Measurements from ENCODE around the gene SLC39A10.

The SLC39A10 gene

DNA sequence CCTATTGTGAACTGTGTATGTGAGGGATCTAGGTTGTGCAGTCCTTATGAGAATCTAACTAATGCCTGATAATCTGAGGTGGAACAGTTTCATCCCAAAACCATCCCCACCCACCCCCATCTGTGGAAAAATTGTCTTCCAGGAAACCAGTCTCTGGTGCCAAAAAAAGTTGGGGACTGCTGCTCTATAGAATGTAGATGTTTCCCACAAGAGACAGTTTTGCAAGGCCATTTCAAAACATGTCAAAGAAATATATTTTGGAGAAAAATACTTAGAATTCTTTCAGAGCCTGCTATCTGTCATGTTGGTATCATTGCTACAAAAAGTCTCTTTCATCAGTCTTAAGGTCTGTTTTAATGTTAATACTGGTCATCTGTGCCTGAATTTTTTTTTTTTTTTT is 4.1 kb upstream of the SLC39A10 start:
- no peak overlapping the region for H3K4me3 ChIP-seq (replicated peaks; ENCODE audit: low read depth, low read length)
- no peaks in the 10 kb centered on the region for H3K36me3 ChIP-seq (ENCODE audit: control insufficient read depth, insufficient read depth, low read length)
- DNase-seq (ENCODE audit: extremely low read depth, insufficient read length) = no peak
- no peak for TF ChIP-seq CTCF (IDR thresholded peaks at IDR 0.05; ENCODE audit: insufficient read depth, low read length, poor library complexity, severe bottlenecking)
- H3K27me3 ChIP-seq (replicated peaks; ENCODE audit: control insufficient read depth, insufficient read depth, low read length) = no peaks in the 10 kb centered on the region

- H3K36me3 ChIP-seq (ENCODE audit: control insufficient read depth, insufficient read depth, low read length) = no peaks in the 10 kb centered on the region
- no peak for DNase-seq (ENCODE audit: extremely low read depth, insufficient read length)
- H3K4me3 ChIP-seq (replicated peaks; ENCODE audit: low read depth, low read length) = peak overlapping the region; percentile 88
- no peaks in the 10 kb centered on the region for H3K27me3 ChIP-seq (replicated peaks; ENCODE audit: control insufficient read depth, insufficient read depth, low read length)
- TF ChIP-seq CTCF (IDR thresholded peaks at IDR 0.05; ENCODE audit: insufficient read depth, low read length, poor library complexity, severe bottlenecking) = no peak
Measured at GRCh38 chr2:195656161-195656858, 716 bp upstream of the SLC39A10 start.

DNA sequence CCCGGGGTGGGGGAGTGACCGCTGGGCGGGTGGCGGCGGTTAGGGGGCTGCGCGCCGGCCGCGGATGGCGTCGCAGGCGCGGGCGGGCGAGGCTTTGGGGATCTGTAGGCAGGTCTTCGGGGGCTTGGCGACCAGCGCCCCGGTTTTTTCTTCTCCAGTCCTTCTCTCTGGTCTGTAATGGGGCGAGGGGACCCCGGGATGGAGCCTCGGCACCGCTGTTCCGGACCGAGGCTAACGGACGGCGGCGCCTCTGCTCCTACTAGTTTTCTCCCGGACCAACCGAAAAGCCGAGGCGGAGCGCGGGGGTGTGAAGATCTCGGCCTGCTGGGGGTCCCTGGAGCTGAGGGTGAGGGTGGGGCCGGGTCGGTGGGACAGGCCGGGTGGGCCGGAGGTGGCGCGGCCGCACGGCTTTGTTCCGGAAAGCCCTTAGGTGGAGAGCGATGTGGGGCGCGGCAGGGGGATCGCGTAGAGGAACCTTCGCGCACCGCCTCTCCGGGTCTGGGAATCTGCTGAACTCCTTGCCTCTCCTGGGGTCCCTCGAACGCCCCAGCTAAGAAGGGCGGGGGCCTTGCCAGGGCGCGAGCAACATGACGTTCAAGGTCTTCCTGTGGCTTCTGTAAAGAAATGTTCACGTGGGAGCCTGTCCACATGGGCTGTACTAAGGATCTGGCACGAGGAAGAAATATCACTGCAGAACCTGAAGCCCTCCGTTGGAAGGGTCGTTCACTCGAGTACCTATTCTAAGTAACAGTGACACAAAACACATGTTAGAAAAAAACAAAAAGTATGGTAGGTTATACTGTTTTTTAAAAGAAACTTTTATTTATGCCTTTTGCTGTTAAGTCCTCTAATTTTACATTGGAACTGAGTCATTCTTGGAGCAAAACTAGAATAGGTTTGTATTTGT is 861 bp downstream of the SLC39A10 start:
- H3K4me3 ChIP-seq (replicated peaks; ENCODE audit: low read depth, low read length) = peak overlapping the region; percentile 88
- TF ChIP-seq CTCF (IDR thresholded peaks at IDR 0.05; ENCODE audit: insufficient read depth, low read length, poor library complexity, severe bottlenecking) = no peak
- H3K27me3 ChIP-seq (replicated peaks; ENCODE audit: control insufficient read depth, insufficient read depth, low read length) = no peaks in the 10 kb centered on the region
- no peaks in the 10 kb centered on the region for H3K36me3 ChIP-seq (ENCODE audit: control insufficient read depth, insufficient read depth, low read length)
- peak; percentile 73 for DNase-seq (ENCODE audit: extremely low read depth, insufficient read length)

DNA sequence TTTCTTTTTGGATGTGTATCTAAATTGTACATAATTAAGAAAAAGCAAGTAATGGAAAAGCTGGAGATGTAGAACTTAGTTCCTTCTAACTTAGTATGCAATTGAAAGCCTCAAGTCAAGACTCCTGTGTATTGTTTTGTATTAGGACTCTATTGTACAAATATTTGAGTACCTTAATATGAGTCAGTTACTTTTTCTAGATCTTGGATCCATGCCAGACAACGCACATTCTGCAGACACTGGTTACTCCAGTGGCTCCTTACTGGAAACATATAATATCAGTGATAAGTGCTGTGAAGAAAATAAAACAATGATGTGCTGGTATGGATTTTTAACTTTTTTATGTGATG is 1.5 kb downstream of the SLC39A10 start:
- DNase-seq (ENCODE audit: extremely low read depth, insufficient read length) = no peak

DNA sequence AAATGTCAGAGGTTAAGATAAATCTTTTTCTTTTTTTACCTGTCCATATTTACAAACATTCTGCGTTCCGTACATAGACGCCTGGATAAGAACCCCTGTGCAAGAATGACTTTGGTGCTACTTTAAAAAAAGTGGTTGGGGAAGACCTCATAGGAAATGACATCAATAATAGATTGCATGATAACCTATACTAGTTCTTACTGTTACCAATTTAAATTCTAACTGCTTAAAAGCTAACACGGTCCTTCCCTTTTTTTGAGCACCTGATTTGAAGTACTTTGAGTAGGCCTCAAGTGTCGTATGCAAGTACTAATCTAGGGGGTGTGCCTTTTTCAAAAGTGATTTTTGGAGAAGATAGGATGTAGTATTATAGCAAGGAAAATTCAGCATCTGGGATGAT is 2.1 kb downstream of the SLC39A10 start:
- no peak for TF ChIP-seq CTCF (IDR thresholded peaks at IDR 0.05; ENCODE audit: insufficient read depth, low read length, poor library complexity, severe bottlenecking)
- Histone ChIP-seq H3K4me3 (replicated peaks; ENCODE audit: low read depth, low read length) (peak overlapping the region; percentile 88), H3K36me3 (ENCODE audit: control insufficient read depth, insufficient read depth, low read length) (no peaks in the 10 kb centered on the region), H3K27me3 (replicated peaks; ENCODE audit: control insufficient read depth, insufficient read depth, low read length) (no peaks in the 10 kb centered on the region)
- DNase-seq (ENCODE audit: extremely low read depth, insufficient read length) = no peak

More for the DNA sequence above, 1.5 kb downstream of the SLC39A10 start:
- Histone ChIP-seq H3K36me3 (ENCODE audit: control insufficient read depth, insufficient read depth, low read length) (no peaks in the 10 kb centered on the region), H3K4me3 (replicated peaks; ENCODE audit: low read depth, low read length) (peak overlapping the region; percentile 88), H3K27me3 (replicated peaks; ENCODE audit: control insufficient read depth, insufficient read depth, low read length) (no peaks in the 10 kb centered on the region)
- TF ChIP-seq CTCF (IDR thresholded peaks at IDR 0.05; ENCODE audit: insufficient read depth, low read length, poor library complexity, severe bottlenecking) = no peak

All from GM06990 (cell line).